K562 (cell line): Measurements from ENCODE around the gene MYLK3. TPM values are rescaled to one million over a fixed set of nuclear protein-coding genes. Genes with fewer than 3 reads are reported as not detected.

Source experiments
- CREM ChIP-seq: IDR thresholded peaks from 2 replicates; pipeline ENCODE4 v1.6.1; 2014; ENCODE audit warnings: antibody characterized with exemption, low read depth
- EP400 ChIP-seq: fragments of 450-650 bp; IDR thresholded peaks from 2 replicates; pipeline ENCODE4 v1.6.1; 2017; ENCODE audit warnings: antibody characterized with exemption, mild to moderate bottlenecking, moderate library complexity
- FOS ChIP-seq: IDR thresholded peaks from 3 replicates; pipeline ENCODE4 v1.6.1; 2011; ENCODE audit not compliant: insufficient read length; ENCODE audit errors: extremely low read depth
- GMEB1 ChIP-seq: fragments of 250-450 bp; sonication (Bioruptor Pico); IDR thresholded peaks from 2 replicates; pipeline ENCODE4 v1.4.0; 2020; ENCODE audit warnings: mild to moderate bottlenecking
- HDAC8 ChIP-seq: fragments of 450-650 bp; IDR thresholded peaks from 2 replicates; pipeline ENCODE4 v1.6.1; 2016; ENCODE audit warnings: mild to moderate bottlenecking, missing genetic modification characterization, moderate library complexity, missing compliant biosample characterization
- JUNB ChIP-seq: fragments of 450-650 bp; formaldehyde crosslinking; conservative IDR thresholded peaks from 2 replicates; pipeline ENCODE4 v1.4.0; 2020; ENCODE audit warnings: mild to moderate bottlenecking
- KHSRP ChIP-seq: fragments of 450-650 bp; IDR thresholded peaks from 2 replicates; pipeline ENCODE4 v1.6.1; 2017
- NFIC ChIP-seq: fragments of 450-650 bp; IDR thresholded peaks from 2 replicates; pipeline ENCODE4 v1.6.1; 2017; ENCODE audit warnings: mild to moderate bottlenecking, inconsistent platforms
- RREB1 ChIP-seq: fragments of 250-450 bp; sonication (Bioruptor Pico); IDR thresholded peaks from 2 replicates; pipeline ENCODE4 v1.4.0; 2020
- SP1 ChIP-seq: sonication (generic); formaldehyde crosslinking; IDR thresholded peaks from 2 replicates; pipeline ENCODE4 v1.8.1; 2022; ENCODE audit warnings: mild to moderate bottlenecking, missing genetic modification reagents
- SREBF2 ChIP-seq: sonication (generic); formaldehyde crosslinking; IDR thresholded peaks from 2 replicates; pipeline ENCODE4 v1.4.0; 2020; ENCODE audit warnings: mild to moderate bottlenecking, missing genetic modification reagents
- SUPT5H ChIP-seq: fragments of 450-650 bp; IDR thresholded peaks from 2 replicates; pipeline ENCODE4 v1.6.1; 2016
- TBP ChIP-seq: optimal IDR thresholded peaks from 2 replicates; pipeline ENCODE3; 2011; ENCODE audit warnings: low read depth, low read length, improper control_type of control experiment
- TCF7 ChIP-seq: sonication (generic); IDR thresholded peaks from 2 replicates; pipeline ENCODE4 v1.6.1; 2016; ENCODE audit warnings: antibody characterized with exemption, borderline replicate concordance
- TFAM ChIP-seq: fragments of 250-450 bp; sonication (Bioruptor Pico); conservative IDR thresholded peaks from 2 replicates; pipeline ENCODE4 v1.5.0; 2021; ENCODE audit warnings: mild to moderate bottlenecking, moderate library complexity
- UBTF ChIP-seq, 2 experiments: IDR thresholded peaks; 2 replicates each; pipeline ENCODE4 v1.6.1; 2012; ENCODE audit warnings: improper control_type of control experiment in 2 of 2, low read depth in 2 of 2, low read length in 2 of 2, borderline replicate concordance in 1 of 2
- ZNF408 ChIP-seq: fragments of 250-450 bp; sonication (Bioruptor Pico); IDR thresholded peaks from 2 replicates; pipeline ENCODE4 v1.4.0; 2020; ENCODE audit warnings: low read depth, mild to moderate bottlenecking, moderate library complexity
- ZNF586 ChIP-seq: fragments of 450-650 bp; formaldehyde crosslinking; conservative IDR thresholded peaks from 2 replicates; pipeline ENCODE4 v1.4.0; 2020; ENCODE audit warnings: mild to moderate bottlenecking, moderate library complexity
- ZNF766 ChIP-seq: fragments of 200-800 bp; sonication (Bioruptor generic); conservative IDR thresholded peaks from 2 replicates; pipeline ENCODE4 v1.6.1; 2016; ENCODE audit warnings: missing genetic modification characterization, missing compliant biosample characterization
- polyA plus RNA-seq, 8 experiments: library from polyadenylated mRNA; depleted of rRNA in 4 of 8; stranded (reverse) in 5 of 8; unstranded in 3 of 8; fragments of >200 nt; fragmentation: Nextera tagmentation in 2 of 8; fragmentation: Illumina TruSeq in 1 of 8; extraction: Ambion mirVana in 2 of 8; extraction: Trizol in 1 of 8; gene quantifications; 2 replicates each; pipeline versions ENCODE4 v1.2.1 to v1.2.3, GENCODE V29; 2011 to 2014; ENCODE audit warnings: inconsistent platforms in 1 of 8, missing spikeins in 1 of 8
- total RNA-seq, 7 experiments: library from RNA; depleted of rRNA in 6 of 7; stranded (reverse); fragments of >200 nt in 6 of 7; fragmentation: Illumina TruSeq in 2 of 7; extraction: Trizol in 2 of 7; gene quantifications; 2 replicates each; pipeline versions ENCODE4 v1.2.1 to v1.2.3, GENCODE V29; 2011 to 2021; ENCODE audit warnings: low replicate concordance in 1 of 7

Gene MYLK3
- total and polyA plus RNA-seq, 9 of the 15 experiments (the other 6 are each of a cell fraction or from before 2014, with no cell fraction given): 0.69 to 10.7 (median 4.7) TPM

- TF ChIP-seq UBTF (IDR thresholded peaks at IDR 0.05; ENCODE audit: borderline replicate concordance in 1 of 2, low read depth in 2 of 2, low read length in 2 of 2) (0 out of 4 replicates have a peak, but pooled peaks of 1 of the 2 experiments have one; percentile 61), SP1 (CRISPR knock-in tag) (peak; percentile 56), NFIC (no peak), TFAM (CRISPR knock-in tag) (no peak), HDAC8 (tag) (no peak), RREB1 (no peak), ZNF408 (CRISPR knock-in tag) (no peak), FOS (peak; percentile 81), TCF7 (no peak), CREM (peak; percentile 22), SUPT5H (peak; percentile 80), KHSRP (no peak), EP400 (0 out of 2 replicates have a peak, but pooled peaks have one; percentile 23), ZNF766 (CRISPR knock-in tag) (no peak), GMEB1 (CRISPR knock-in tag) (no peak), JUNB (no peak), TBP (peak; percentile 84), ZNF586 (CRISPR knock-in tag) (no peak), SREBF2 (CRISPR knock-in tag) (no peak)
These were observed 58.5 kb downstream of the MYLK3 start, which contains the start of gene ORC6 (continued) for GRCh38 chr16:46689365-46690280.
